OCI-LY1 (cell line): ENCODE data around the gene MROH2A.

Experiments
- CTCF ChIP-seq: fragments of 200-600 bp; sonication (generic), shearing (Covaris generic); IDR thresholded peaks from 2 replicates; pipeline ENCODE4 v1.5.1; 2017; ENCODE audit warnings: mild to moderate bottlenecking, antibody characterized with exemption, low read length, moderate library complexity, mixed read lengths
- EZH2 ChIP-seq: fragments of 200-600 bp; sonication (generic), shearing (Covaris generic); IDR thresholded peaks from 2 replicates; pipeline ENCODE4 v1.8.0; 2017; ENCODE audit warnings: borderline replicate concordance, mixed run types, mild to moderate bottlenecking, antibody characterized with exemption, low read length, moderate library complexity, mixed read lengths

GRCh38 chr2:233773854-233774253 lies 4.3 kb upstream of the MROH2A start:
- TF ChIP-seq CTCF (no peak), EZH2 (no peak)
